ENCODE data around the gene GUCA2A.

Gene GUCA2A

DNA sequence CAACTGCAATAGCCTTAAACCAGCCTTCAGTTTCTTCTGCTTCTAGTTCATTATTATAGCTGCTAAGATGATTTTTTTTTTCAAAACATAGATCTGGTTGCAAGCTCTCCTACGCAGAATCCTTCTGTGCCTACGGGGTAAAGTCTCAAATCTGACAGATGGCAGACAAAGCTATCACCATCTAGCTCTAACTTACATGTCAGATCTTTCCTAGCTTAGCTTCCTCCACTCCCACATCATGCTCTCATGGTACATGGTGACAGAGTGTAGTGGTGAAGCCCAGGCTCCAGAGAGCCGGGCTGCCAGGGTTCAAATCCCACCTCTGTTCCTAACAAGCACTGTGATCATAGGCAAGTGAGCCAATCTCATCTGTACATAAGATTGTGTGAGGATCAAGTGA lies 35.6 kb downstream of the GUCA2A start:
- DNase-seq = peak; percentile 10

DNA sequence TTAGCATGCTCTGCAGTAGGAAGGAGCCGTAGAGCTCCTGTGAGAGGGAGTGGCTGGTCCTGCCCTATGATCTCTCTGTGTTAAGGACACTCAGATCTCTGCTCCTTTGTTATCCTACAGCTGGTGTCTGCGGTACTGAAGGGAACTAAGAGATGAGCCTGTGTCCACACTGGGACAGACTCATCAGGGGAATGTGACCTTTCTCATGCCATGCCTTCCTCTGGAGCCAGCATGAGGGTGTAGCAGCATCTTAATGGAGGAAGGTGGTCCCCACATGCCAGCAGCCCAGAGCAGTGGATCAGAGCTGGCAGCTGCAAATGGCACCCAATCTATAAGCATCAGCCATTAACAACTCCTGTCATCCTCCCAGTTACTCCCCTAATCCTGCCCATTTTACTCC lies 36.0 kb downstream of the GUCA2A start:
- DNase-seq = no peak

DNA sequence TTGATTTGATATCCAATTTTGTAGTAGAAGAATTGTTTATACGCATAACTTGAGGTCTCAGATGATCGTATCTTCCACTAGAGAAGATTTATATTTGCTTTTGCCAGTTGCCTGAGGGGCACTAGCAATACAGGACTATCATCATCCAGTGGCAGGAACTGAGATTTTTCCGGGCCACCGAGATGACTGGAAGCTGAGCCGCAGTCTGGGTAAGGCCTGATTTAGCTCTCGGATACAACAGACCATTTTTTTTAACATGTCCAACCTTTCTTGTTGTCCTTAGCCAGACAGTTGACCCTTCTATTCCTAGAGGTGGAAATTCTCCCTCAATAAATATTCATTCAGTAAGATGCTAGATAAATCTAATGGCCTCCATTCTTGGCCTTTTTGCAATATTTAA lies 36.8 kb downstream of the GUCA2A start:
- no peak for DNase-seq

DNA sequence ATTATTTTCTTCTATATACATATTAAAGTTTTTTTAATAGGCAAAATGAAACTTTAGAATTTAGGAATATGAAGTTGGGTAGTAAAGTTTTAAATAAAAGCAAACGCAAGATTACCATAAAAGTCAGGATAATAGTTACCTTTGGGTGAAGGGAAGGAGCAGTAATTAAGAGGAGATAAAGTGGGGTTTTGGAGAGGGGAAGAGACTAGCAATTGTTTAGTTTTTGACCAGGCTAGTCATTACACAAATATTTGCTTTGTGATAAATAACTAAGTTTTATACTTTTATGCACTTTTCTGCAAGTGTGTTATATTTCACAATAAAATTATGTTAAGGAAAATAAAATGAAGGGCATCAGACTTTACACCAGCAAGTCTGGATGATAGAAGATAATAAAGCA lies 39.0 kb downstream of the GUCA2A start:
- no peak for DNase-seq

DNA sequence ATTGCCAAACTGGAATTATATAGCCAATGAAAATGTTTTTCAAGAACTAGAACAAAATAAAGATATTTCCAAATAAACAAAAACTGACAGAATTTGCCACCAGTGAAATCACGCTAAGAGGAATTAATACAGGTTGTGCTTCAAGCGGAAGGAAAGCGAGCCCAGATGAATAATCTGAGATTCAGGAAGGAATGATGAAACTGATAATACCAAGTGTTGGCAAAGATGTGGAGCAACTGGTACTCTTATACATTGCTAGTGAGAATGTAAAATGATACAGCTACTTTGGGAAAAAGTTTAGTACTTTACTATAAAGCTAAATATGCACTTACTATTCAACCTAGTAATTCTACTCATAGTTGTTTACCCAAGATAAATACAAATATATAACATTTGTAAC lies 42.1 kb downstream of the GUCA2A start:
- DNase-seq = no peak

DNA sequence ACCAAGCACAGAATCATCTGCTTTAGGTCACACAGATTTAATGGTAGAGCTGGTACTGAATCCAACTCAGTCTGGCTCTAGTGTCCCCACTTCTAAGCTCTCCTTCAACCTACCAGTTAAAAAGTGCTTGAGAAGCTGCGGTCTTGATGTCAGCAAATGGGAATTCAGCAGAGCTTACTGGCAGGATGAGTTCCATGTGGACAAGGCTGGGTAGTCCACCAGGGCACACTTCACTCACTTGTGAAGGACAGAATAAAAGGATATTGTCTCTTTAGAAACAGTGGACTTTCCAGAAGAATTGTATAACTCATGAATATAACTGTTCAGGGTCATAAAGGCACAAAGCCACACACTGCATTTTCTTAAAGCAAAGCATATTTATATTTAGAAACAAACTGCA lies 46.4 kb downstream of the GUCA2A start:
- no peak for DNase-seq

DNA sequence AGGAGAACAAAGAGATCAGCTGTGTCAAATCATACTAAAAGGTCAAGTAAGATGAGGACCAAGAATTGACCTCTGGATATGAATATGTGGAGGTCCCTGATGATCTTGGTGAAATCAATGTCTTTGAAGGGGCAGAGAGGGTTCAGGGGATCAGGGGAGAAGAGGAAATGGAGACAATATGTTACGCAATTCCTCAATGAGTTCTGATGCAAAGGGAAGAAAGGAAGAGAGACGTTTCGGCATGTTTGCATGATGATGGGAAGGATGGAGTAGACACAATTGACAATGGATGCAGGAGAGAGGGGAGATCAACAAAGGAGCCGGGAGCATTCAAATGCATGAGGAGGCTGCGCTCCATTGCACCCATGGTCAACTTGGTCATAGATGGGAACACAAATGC lies 47.3 kb downstream of the GUCA2A start:
- DNase-seq = no peak

DNA sequence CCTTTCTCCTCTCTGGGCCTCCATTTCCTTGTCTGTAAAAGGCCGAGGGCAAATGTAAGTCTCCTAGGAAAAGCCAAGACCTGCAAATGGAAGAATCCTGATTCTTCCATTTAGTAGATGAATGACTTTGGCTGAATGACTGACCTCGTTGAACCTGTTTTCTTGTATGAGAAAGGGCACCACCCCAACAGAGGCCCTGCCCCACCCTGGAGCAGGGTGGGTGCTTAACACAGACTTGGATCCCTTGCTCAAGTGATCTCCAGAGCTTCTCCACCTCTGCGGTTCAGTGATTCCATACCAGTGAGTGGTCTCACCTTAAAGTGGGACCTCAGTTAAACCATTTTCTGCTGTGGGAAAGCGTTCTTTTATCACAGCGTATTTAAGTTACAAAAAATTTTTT lies 50.3 kb downstream of the GUCA2A start:
- no peak for DNase-seq
